K562 (cell line): Measurements from ENCODE around the gene TMEM185B. TPM values are rescaled to one million over a fixed set of nuclear protein-coding genes. Genes with fewer than 3 reads are reported as not detected.

ENCODE experiments used
- ATAC-seq: fragments of 200-7000 bp; cut with Tn5 transposase; 3 replicates; pipeline ENCODE4 v1.9.1; 2020; ENCODE audit warnings: moderate library complexity
- BruUV-seq: library from RNA; stranded (reverse); fragments of 400-500 nt; replicated peaks from 2 replicates; lab custom pipeline; 2021; lab: Mats Ljungman, UMichigan
- CTCF ChIA-PET: fragments of 300-600 bp; formaldehyde crosslinking; extraction: SDS; loops from one replicate; lab custom pipeline; 2021; ENCODE audit warnings: low intra/inter-chr PET ratio; lab: Yijun Ruan, JAX
- POLR2A ChIA-PET: fragments of 300-600, 350-650 bp; sonication (Branson Sonifier 250); formaldehyde crosslinking; extraction: SDS; loops from one replicate; lab custom pipeline; 2021; ENCODE audit warnings: antibody characterized with exemption, inconsistent platforms; lab: Yijun Ruan, JAX
- DNase-seq, 4 experiments: peaks; one replicate each; pipeline versions ENCODE4 v3.0.0 to v3.0.0-alpha.2; 2011 to 2018; ENCODE audit warnings: low spot score in 3 of 4, mixed read lengths in 3 of 4; ENCODE audit errors: extremely low read depth in 1 of 4
- FAIRE-seq: peaks from 2 replicates; lab custom pipeline; 2011; peaks lifted over from hg19 to GRCh38; lab: Jason Lieb, UNC
- H2AFZ ChIP-seq: 2 replicates; pipeline ENCODE4 v1.6.0; 2011; ENCODE audit warnings: low read depth, low read length, control low read depth, inconsistent platforms
- H3K27ac ChIP-seq: fragments of 200-600 bp; 3 replicates; pipeline ENCODE4 v1.8.0; 2011; ENCODE audit warnings: low read depth, mild to moderate bottlenecking, control low read depth, inconsistent platforms, low read length, moderate library complexity, mixed read lengths; ENCODE audit errors: extremely low read depth
- H3K27me3 ChIP-seq, 2 experiments: fragments of 300-600 bp in 1 of 2; 2 replicates in 1 of 2; 3 replicates in 1 of 2; pipeline versions ENCODE4 v1.6.0 to v1.8.0; 2011; ENCODE audit warnings: inconsistent platforms in 2 of 2, low read length in 2 of 2, mild to moderate bottlenecking in 1 of 2, mixed read lengths in 1 of 2, moderate library complexity in 1 of 2; ENCODE audit not compliant: control insufficient read depth in 2 of 2, insufficient read depth in 2 of 2
- H3K36me3 ChIP-seq: fragments of 300-600 bp; 3 replicates; pipeline ENCODE4 v1.8.0; 2011; ENCODE audit warnings: mild to moderate bottlenecking, low read length, inconsistent platforms; ENCODE audit not compliant: control insufficient read depth, insufficient read depth
- H3K4me1 ChIP-seq, 2 experiments: fragments of 200-600 bp in 1 of 2; replicated peaks in 1 of 2; 2 replicates in 1 of 2; 3 replicates in 1 of 2; pipeline versions ENCODE4 v1.5.1 to v1.8.0; 2011; ENCODE audit warnings: inconsistent platforms in 2 of 2, low read length in 2 of 2, mild to moderate bottlenecking in 1 of 2, mixed read lengths in 1 of 2, moderate library complexity in 1 of 2; ENCODE audit not compliant: control insufficient read depth in 2 of 2, insufficient read depth in 2 of 2
- H3K4me2 ChIP-seq: 2 replicates; pipeline ENCODE4 v1.6.1; 2011; ENCODE audit warnings: low read length, control low read depth, inconsistent platforms, mixed read lengths; ENCODE audit not compliant: insufficient read depth
- H3K4me3 ChIP-seq: fragments of 200-600 bp; sonication (generic), shearing (Covaris generic); 2 replicates; pipeline ENCODE4 v1.5.1; 2016; ENCODE audit warnings: control low read depth, inconsistent platforms
- H3K79me2 ChIP-seq: fragments of 200-600 bp; 3 replicates; pipeline ENCODE4 v1.8.0; 2011; ENCODE audit warnings: low read length, inconsistent platforms; ENCODE audit not compliant: control insufficient read depth, insufficient read depth
- H3K9ac ChIP-seq, 2 experiments: 2 replicates each; pipeline versions ENCODE4 v1.6.0 to v1.6.1; 2011; ENCODE audit warnings: low read depth in 2 of 2, low read length in 2 of 2, control low read depth in 1 of 2, inconsistent platforms in 1 of 2, mild to moderate bottlenecking in 1 of 2, mixed read lengths in 1 of 2; ENCODE audit not compliant: insufficient read depth in 1 of 2
- H3K9me1 ChIP-seq: one replicate; pipeline ENCODE4 v1.6.0; 2011; ENCODE audit warnings: inconsistent platforms, mild to moderate bottlenecking, low read length, moderate library complexity; ENCODE audit not compliant: control insufficient read depth, insufficient read depth
- H3K9me3 ChIP-seq: replicated peaks from 2 replicates; pipeline ENCODE4 v1.5.1; 2011; ENCODE audit warnings: low read depth, low read length, inconsistent platforms; ENCODE audit not compliant: control insufficient read depth, insufficient read depth
- H4K20me1 ChIP-seq: replicated peaks from 2 replicates; pipeline ENCODE4 v1.6.1; 2011; ENCODE audit warnings: low read length, inconsistent platforms, mixed read lengths; ENCODE audit not compliant: control insufficient read depth, insufficient read depth
- ADNP ChIP-seq: fragments of 200-800 bp; sonication (Bioruptor generic); IDR thresholded peaks from 2 replicates; pipeline ENCODE4 v1.6.1; 2016; ENCODE audit warnings: missing genetic modification characterization, missing compliant biosample characterization
- BCOR ChIP-seq: fragments of 450-650 bp; IDR thresholded peaks from 2 replicates; pipeline ENCODE4 v1.6.1; 2016
- CBX3 ChIP-seq, 2 experiments: IDR thresholded peaks; 1 replicate in 1 of 2; 2 replicates in 1 of 2; pipeline ENCODE4 v1.6.1; 2012; ENCODE audit warnings: inconsistent platforms in 2 of 2, low read length in 2 of 2, borderline replicate concordance in 1 of 2, control low read depth in 1 of 2
- HDAC2 ChIP-seq: fragments of 450-650 bp; IDR thresholded peaks from 2 replicates; pipeline ENCODE4 v1.6.1; 2016; ENCODE audit warnings: mild to moderate bottlenecking
- KDM1A ChIP-seq, 2 experiments: fragments of 450-650 bp; IDR thresholded peaks; 2 replicates each; pipeline ENCODE4 v1.6.1; 2016; ENCODE audit warnings: mild to moderate bottlenecking in 2 of 2
- NFXL1 ChIP-seq: fragments of 450-650 bp; formaldehyde crosslinking; IDR thresholded peaks from 2 replicates; pipeline ENCODE4 v1.4.0; 2021; ENCODE audit warnings: mild to moderate bottlenecking
- PHF20 ChIP-seq: fragments of 450-650 bp; IDR thresholded peaks from 2 replicates; pipeline ENCODE4 v1.6.1; 2018; ENCODE audit not compliant: partially characterized antibody
- RBM25 ChIP-seq: fragments of 200-400 bp; formaldehyde crosslinking; IDR thresholded peaks from 2 replicates; pipeline ENCODE4 v1.6.1; 2018; ENCODE audit warnings: low read length, low read depth, moderate library complexity; ENCODE audit not compliant: severe bottlenecking
- RCOR1 ChIP-seq, 2 experiments: IDR thresholded peaks; 2 replicates each; pipeline ENCODE4 v1.6.1; 2012; ENCODE audit warnings: low read depth in 2 of 2, low read length in 2 of 2, borderline replicate concordance in 1 of 2, improper control_type of control experiment in 1 of 2
- SETDB1 ChIP-seq: IDR thresholded peaks from one replicate; pipeline ENCODE4 v1.6.1; 2012; ENCODE audit warnings: low read length, control low read depth, inconsistent platforms
- SMARCA5 ChIP-seq: fragments of 450-650 bp; IDR thresholded peaks from 2 replicates; pipeline ENCODE4 v1.6.1; 2016
- TARDBP ChIP-seq: fragments of 450-650 bp; IDR thresholded peaks from 2 replicates; pipeline ENCODE4 v1.6.1; 2016
- ZFP36 ChIP-seq: fragments of 150-350 bp; IDR thresholded peaks from 2 replicates; pipeline ENCODE4 v1.6.1; 2018; ENCODE audit warnings: low read length, low read depth; ENCODE audit not compliant: partially characterized antibody
- WGBS: fragments of 100-300 bp; shearing (Covaris generic); methylation state at CpG from one replicate; pipeline ENCODE4 v1.1.6; 2016; ENCODE audit warnings: low coverage, mixed read lengths; ENCODE audit not compliant: insufficient coverage; ENCODE audit errors: missing lambda C conversion rate; 5-methylcytosine and 5-hydroxymethylcytosine counted together
- in situ Hi-C: fragments of 300-500 bp; cut with MboI; formaldehyde crosslinking; loops from 4 replicates; pipeline ENCODE4 v1.15.0; 2018; ENCODE audit warnings: inconsistent platforms, mixed read lengths
- intact Hi-C: fragments of 100-400 bp; cut with micrococcal nuclease; formaldehyde crosslinking; loops from 2 replicates; pipeline ENCODE4 v1.14.2; 2022
- polyA plus RNA-seq, 8 experiments: library from polyadenylated mRNA; depleted of rRNA in 4 of 8; stranded (reverse) in 5 of 8; unstranded in 3 of 8; fragments of >200 nt; fragmentation: Nextera tagmentation in 2 of 8; fragmentation: Illumina TruSeq in 1 of 8; extraction: Ambion mirVana in 2 of 8; extraction: Trizol in 1 of 8; gene quantifications; 2 replicates each; pipeline versions ENCODE4 v1.2.1 to v1.2.3, GENCODE V29; 2011 to 2014; ENCODE audit warnings: inconsistent platforms in 1 of 8, missing spikeins in 1 of 8
- total RNA-seq, 7 experiments: library from RNA; depleted of rRNA in 6 of 7; stranded (reverse); fragments of >200 nt in 6 of 7; fragmentation: Illumina TruSeq in 2 of 7; extraction: Trizol in 2 of 7; gene quantifications; 2 replicates each; pipeline versions ENCODE4 v1.2.1 to v1.2.3, GENCODE V29; 2011 to 2021; ENCODE audit warnings: low replicate concordance in 1 of 7

TMEM185B gene
- total and polyA plus RNA-seq, 9 of the 15 experiments (the other 6 are each of a cell fraction or from before 2014, with no cell fraction given) = 2.9 to 28.2 (median 11.5) TPM

DNA sequence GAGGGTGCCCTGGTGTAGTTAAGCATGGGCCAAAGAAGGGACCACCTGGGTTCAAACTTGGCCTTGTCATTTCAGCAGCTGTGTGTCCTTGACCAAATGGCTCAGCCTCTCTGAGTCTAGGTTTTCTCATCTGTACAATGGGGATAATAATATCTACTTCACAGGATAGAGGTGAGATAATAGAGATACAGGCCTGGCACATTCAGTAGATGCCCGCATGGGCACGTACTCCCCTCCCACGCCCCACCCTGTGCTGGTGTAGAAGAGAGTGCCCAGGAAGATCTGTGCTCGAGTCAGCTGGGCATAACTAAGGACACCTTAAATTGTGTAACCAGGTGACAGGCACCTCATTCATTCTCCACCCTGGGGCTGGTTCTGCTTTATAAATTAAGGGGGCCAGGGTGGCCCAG is 8.4 kb upstream of the TMEM185B start:
- Histone ChIP-seq H3K79me2 (no peaks in the 10 kb centered on the region), H2AFZ (peak overlapping the region; percentile 90), H3K27me3 (no peaks in the 10 kb centered on the region; a peak in 1 of 5 replicates), H3K36me3 (no peaks in the 10 kb centered on the region), H3K4me2 (no peak overlapping the region), H3K27ac (no peak overlapping the region), H4K20me1 (no peaks in the 10 kb centered on the region), H3K4me3 (no peak overlapping the region), H3K9me1 (no peaks in the 10 kb centered on the region), H3K4me1 (peaks cover 14 to 17% of the 10 kb centered on the region in 2 experiments; a peak in 4 of 5 replicates), H3K9me3 (no peaks in the 10 kb centered on the region), H3K9ac (peak overlapping the region; percentile 55 to 84; a peak in 2 of 4 replicates)
- ChIA-PET POLR2A (interaction anchor here (0.6 to 1.9 kb wide), 6 partner anchors 8 to 1367 kb away, joined by 3 to 10 read pairs (median 4); partner anchors contain the start of genes RNU4ATAC and TMEM185B), CTCF (no interaction called here)
- 86% methylated on average over 2 of the region's 4 CpGs for WGBS
- ATAC-seq (no peak), DNase-seq (no peak), FAIRE-seq (no peak)
- TF ChIP-seq PHF20 = peak; percentile 26
- TF ChIP-seq NFXL1 (CRISPR knock-in tag) = no peak
- TF ChIP-seq RCOR1 (IDR thresholded peaks at IDR 0.05; ENCODE audit: borderline replicate concordance in 1 of 2, low read depth in 2 of 2, low read length in 2 of 2) = peak in 1 of 2 experiments; percentile 69; a peak in 2 of 4 replicates
- peak in 1 of 2 experiments; percentile 20; a peak in 1 of 3 replicates for TF ChIP-seq CBX3 (IDR thresholded peaks at IDR 0.05; ENCODE audit: borderline replicate concordance in 1 of 2, low read length in 2 of 2)
- peak; percentile 94 for TF ChIP-seq BCOR
- TF ChIP-seq SMARCA5 = peak; percentile 87
- TF ChIP-seq SETDB1 = no peak
- peak; percentile 96 for TF ChIP-seq RBM25
- peak; percentile 83 for TF ChIP-seq ZFP36
- TF ChIP-seq HDAC2 = peak; percentile 24; the same call in 1 of the 2 replicates
- TF ChIP-seq KDM1A (IDR thresholded peaks at IDR 0.05) = peak in 1 of 2 experiments; percentile 46; a peak in 3 of 4 replicates
- no peak for TF ChIP-seq TARDBP
- TF ChIP-seq ADNP (tag) = peak; percentile 90
- intact Hi-C loops = no loop called here
- BruUV-seq = no TSS peak
- in situ Hi-C loops = no loop called here
